Gastrocnemius medialis (tissue), 4 donors: ENCODE results near the gene DTNB. TPM values are rescaled to one million over a fixed set of nuclear protein-coding genes. Genes with fewer than 3 reads are reported as not detected.

Source experiments
- ATAC-seq, 2 donors: fragments of 150-250 bp; one replicate each; pipeline ENCODE4 v1.9.1; 2016
- DNase-seq, 2 donors: peaks; one replicate each; pipeline ENCODE4 v3.0.0-alpha.2; 2019
- H3K27ac ChIP-seq, 4 donors: fragments of 200-600 bp; sonication (generic); 1 replicate in 1 of 4; 2 replicates in 3 of 4; pipeline ENCODE4 v1.5.1; 2016 to 2018; ENCODE audit warnings: mild to moderate bottlenecking in 2 of 4, moderate library complexity in 1 of 4
- H3K27me3 ChIP-seq, 3 donors: fragments of 200-600 bp; sonication (generic) in 2 of 3; 1 replicate in 1 of 3; 2 replicates in 2 of 3; pipeline versions ENCODE4 v1.5.1 to v1.6.0; 2016 to 2019; ENCODE audit warnings: mild to moderate bottlenecking in 1 of 3, moderate library complexity in 1 of 3
- H3K36me3 ChIP-seq, 2 donors: fragments of 200-600 bp; sonication (generic) in 1 of 2; one replicate each; pipeline ENCODE4 v1.5.1; 2017 to 2018
- H3K4me1 ChIP-seq, 2 donors: fragments of 200-600 bp; sonication (generic) in 1 of 2; one replicate each; pipeline ENCODE4 v1.5.1; 2016 to 2017; ENCODE audit warnings: mild to moderate bottlenecking in 2 of 2
- H3K4me3 ChIP-seq, 4 donors: fragments of 200-600 bp; sonication (generic) in 3 of 4; 1 replicate in 1 of 4; 2 replicates in 3 of 4; pipeline ENCODE4 v1.5.1; 2016 to 2019; ENCODE audit warnings: mild to moderate bottlenecking in 2 of 4
- H3K9me3 ChIP-seq, 3 donors: fragments of 200-600 bp; sonication (generic) in 2 of 3; 1 replicate in 1 of 3; 2 replicates in 2 of 3; pipeline ENCODE4 v1.5.1; 2016 to 2019
- POLR2A ChIP-seq, 2 donors: fragments of 450-650 bp; IDR thresholded peaks; one replicate each; pipeline ENCODE4 v1.6.1; 2017; ENCODE audit warnings: antibody characterized with exemption in 2 of 2, mild to moderate bottlenecking in 2 of 2, moderate library complexity in 2 of 2
- in situ Hi-C, 4 donors: fragments of 200-750 bp; cut with MboI; loops; one replicate each; pipeline versions ENCODE4 v1.15.0 to v1.8.0; 2017; ENCODE audit warnings: low sequenced_read_pairs in 4 of 4
- intact Hi-C: fragments of 100-400 bp; cut with DNase I; formaldehyde crosslinking; loops from one replicate; pipeline ENCODE4 v1.15.1; 2023; ENCODE audit warnings: low total_unique reads
- total RNA-seq, 4 donors: library from RNA; depleted of rRNA; stranded (reverse); fragments of >200 nt; gene quantifications; one replicate each; pipeline versions ENCODE4 v1.1.0 to v1.2.3, GENCODE V29; 2016
- TF ChIP-seq, protein P1 (sequence below), 5 experiments: fragments of 450-650 bp in 3 of 5; fragments of 200-600 bp in 2 of 5; sonication (generic) in 2 of 5; IDR thresholded peaks in 4 of 5; conservative IDR thresholded peaks in 1 of 5; 1 replicate in 4 of 5; 2 replicates in 1 of 5; pipeline ENCODE4 v1.5.1; 2016 to 2019; ENCODE audit warnings: antibody characterized with exemption in 5 of 5, mild to moderate bottlenecking in 3 of 5, moderate library complexity in 3 of 5

DTNB gene
- total RNA-seq, 4 donors from 2014 or later = 1.0 to 6.6 (median 4.1) TPM

DNA sequence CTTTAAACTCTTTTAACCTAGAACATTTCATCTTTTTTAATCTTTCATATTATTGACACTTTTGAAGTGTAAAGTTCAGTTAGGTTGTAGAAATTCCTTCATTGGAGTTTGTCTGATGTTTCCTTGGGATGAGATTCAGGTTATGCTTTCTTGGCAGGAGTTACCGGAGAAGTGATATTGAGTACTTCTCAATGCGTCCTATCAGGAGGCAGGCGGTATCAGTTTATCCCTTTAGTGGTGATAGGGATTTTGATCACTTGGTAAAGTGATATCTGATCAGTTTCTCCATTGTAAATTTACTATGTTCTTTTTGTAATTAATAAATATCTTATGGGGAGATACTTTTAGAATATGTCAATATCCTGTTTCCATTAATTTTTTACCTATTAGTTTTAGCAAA, 78.4 kb downstream of the DTNB start:
- no peaks in the 10 kb centered on the region for H3K27me3 ChIP-seq
- TF ChIP-seq, protein P1, sequence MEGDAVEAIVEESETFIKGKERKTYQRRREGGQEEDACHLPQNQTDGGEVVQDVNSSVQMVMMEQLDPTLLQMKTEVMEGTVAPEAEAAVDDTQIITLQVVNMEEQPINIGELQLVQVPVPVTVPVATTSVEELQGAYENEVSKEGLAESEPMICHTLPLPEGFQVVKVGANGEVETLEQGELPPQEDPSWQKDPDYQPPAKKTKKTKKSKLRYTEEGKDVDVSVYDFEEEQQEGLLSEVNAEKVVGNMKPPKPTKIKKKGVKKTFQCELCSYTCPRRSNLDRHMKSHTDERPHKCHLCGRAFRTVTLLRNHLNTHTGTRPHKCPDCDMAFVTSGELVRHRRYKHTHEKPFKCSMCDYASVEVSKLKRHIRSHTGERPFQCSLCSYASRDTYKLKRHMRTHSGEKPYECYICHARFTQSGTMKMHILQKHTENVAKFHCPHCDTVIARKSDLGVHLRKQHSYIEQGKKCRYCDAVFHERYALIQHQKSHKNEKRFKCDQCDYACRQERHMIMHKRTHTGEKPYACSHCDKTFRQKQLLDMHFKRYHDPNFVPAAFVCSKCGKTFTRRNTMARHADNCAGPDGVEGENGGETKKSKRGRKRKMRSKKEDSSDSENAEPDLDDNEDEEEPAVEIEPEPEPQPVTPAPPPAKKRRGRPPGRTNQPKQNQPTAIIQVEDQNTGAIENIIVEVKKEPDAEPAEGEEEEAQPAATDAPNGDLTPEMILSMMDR (IDR thresholded peaks at IDR 0.05 in 4 of 5, conservative IDR thresholded peaks at IDR 0.05 in 1 of 5) = no peak
- no peak for TF ChIP-seq POLR2A (IDR thresholded peaks at IDR 0.05)
- no peaks in the 10 kb centered on the region for H3K4me1 ChIP-seq
- ATAC-seq (no peak), DNase-seq (no peak)
- H3K27ac ChIP-seq = no peak overlapping the region
- no peaks in the 10 kb centered on the region for H3K36me3 ChIP-seq
- no peaks in the 10 kb centered on the region for H3K9me3 ChIP-seq
- intact Hi-C loops = no loop called here
- in situ Hi-C loops = no loop called here
- H3K4me3 ChIP-seq = no peak overlapping the region

DNA sequence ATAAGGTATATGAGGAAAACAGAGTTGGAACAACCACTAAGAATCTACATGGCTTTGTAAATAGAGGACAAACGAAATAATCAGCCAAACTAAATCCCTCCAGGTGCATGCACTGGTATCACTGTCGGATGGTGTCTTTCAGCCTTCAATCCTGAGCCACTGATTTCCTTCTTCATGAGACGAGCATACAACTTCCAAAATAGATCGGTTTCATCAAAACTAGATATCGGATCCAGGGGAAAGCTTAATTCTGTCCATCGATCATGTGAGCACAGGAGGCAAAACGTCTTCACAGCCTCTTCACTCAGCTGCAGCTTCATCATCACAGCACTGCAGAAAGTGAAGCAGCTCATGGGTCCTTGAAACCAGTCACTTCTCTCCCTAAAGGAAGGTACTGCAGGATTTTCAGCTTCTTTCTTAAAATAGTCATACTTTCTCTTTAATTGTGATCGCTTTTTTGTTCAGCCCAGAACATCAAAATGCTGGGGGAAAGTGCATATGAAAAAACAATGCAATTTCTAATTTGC, 80.5 kb downstream of the DTNB start:
- in situ Hi-C loops (no loop called here), intact Hi-C loops (no loop called here)
- no peak for TF ChIP-seq POLR2A (IDR thresholded peaks at IDR 0.05)
- TF ChIP-seq, protein P1 (IDR thresholded peaks at IDR 0.05 in 4 of 5, conservative IDR thresholded peaks at IDR 0.05 in 1 of 5) = no peak
- Histone ChIP-seq H3K36me3 (no peaks in the 10 kb centered on the region), H3K27me3 (no peaks in the 10 kb centered on the region), H3K4me3 (peak overlapping the region in 3 of 4 donors; percentile 11 to 35 (median 34)), H3K27ac (peak overlapping the region in 1 of 4 donors; percentile 0), H3K9me3 (no peaks in the 10 kb centered on the region), H3K4me1 (no peaks in the 10 kb centered on the region)
- ATAC-seq = no peak
- no peak for DNase-seq

DNA sequence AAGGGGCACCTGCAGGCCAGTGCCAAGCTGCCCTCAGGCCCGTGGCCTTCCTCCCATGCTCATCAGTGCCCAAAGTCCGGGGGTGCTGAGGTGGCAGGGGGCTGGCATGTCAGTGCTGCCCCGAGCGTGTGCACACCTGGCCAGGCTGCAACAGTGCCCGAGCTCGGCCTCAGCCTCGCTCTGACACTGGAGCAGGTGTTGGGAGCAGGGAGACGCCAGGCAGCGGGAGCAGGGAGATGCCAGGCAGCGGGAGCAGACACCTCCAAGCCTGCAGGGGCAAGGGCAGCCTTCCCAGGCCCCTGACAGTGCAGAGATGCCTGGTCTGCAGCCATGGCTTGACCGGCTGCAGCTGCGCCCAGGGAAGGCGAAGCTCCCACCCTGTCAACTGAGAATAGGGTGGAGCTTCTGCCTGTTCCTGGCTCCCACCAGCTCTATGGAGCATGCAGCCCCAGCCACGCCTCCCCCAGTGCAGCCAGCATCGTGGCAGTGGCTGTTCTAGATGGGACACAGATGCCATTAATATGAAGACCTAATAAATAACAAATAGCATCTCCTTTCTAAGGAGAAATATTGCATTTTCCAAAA, 82.4 kb downstream of the DTNB start:
- Histone ChIP-seq H3K4me3 (no peak overlapping the region), H3K9me3 (no peaks in the 10 kb centered on the region), H3K27ac (no peak overlapping the region), H3K4me1 (no peaks in the 10 kb centered on the region), H3K27me3 (no peaks in the 10 kb centered on the region), H3K36me3 (no peaks in the 10 kb centered on the region)
- TF ChIP-seq POLR2A (IDR thresholded peaks at IDR 0.05) = no peak
- TF ChIP-seq, protein P1 (IDR thresholded peaks at IDR 0.05 in 4 of 5, conservative IDR thresholded peaks at IDR 0.05 in 1 of 5) = no peak
- no peak for DNase-seq
- intact Hi-C loops (no loop called here), in situ Hi-C loops (no loop called here)
- no peak for ATAC-seq

DNA sequence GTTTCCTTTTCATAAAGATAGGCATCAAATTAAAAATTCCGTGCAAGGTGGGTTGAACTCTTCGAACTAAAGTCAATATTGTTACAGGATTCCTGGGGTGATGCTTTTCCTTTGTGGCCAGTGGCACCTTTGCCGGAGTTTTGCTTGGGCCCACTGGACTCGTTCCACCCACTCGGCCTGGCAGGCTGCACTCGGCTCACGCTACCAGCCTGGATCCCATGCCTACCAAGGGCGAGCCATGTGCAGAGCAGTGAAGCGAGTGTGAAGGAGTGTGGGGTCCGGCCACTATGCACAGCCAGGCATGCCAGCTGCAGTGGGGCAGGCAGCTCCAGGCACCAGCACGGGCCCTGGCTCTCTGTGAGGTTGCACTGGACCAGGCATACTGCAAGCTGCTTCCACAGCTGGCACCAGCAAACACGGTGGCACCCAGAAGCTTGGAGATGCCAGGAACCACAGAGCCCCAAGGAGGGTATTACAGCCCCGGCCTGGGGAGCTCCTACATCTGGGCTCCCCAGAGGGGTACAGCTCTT, 83.6 kb downstream of the DTNB start:
- in situ Hi-C loops = no loop called here
- no peaks in the 10 kb centered on the region for H3K27me3 ChIP-seq

More for the DNA sequence above, 83.6 kb downstream of the DTNB start:
- no peak for TF ChIP-seq POLR2A (IDR thresholded peaks at IDR 0.05)
- TF ChIP-seq, protein P1 (IDR thresholded peaks at IDR 0.05 in 4 of 5, conservative IDR thresholded peaks at IDR 0.05 in 1 of 5) = no peak
- Histone ChIP-seq H3K27ac (no peak overlapping the region), H3K36me3 (no peaks in the 10 kb centered on the region), H3K9me3 (no peaks in the 10 kb centered on the region), H3K4me3 (no peak overlapping the region), H3K4me1 (no peaks in the 10 kb centered on the region)
- intact Hi-C loops = no loop called here
- ATAC-seq (no peak), DNase-seq (no peak)
